Suprapubic skin (tissue), 4 donors: ENCODE measurements around the gene MYL5. TPM values are rescaled to one million over a fixed set of nuclear protein-coding genes. Genes with fewer than 3 reads are reported as not detected.

Source experiments
- DNase-seq, 2 donors: peaks; one replicate each; pipeline ENCODE4 v3.0.0-alpha.2; 2019; ENCODE audit warnings: low spot score in 2 of 2
- H3K27ac ChIP-seq: fragments of 200-600 bp; sonication (generic); one replicate; pipeline ENCODE4 v1.5.1; 2019
- H3K27me3 ChIP-seq: fragments of 200-600 bp; sonication (generic); one replicate; pipeline ENCODE4 v1.5.1; 2019
- H3K36me3 ChIP-seq: fragments of 200-600 bp; sonication (generic); one replicate; pipeline ENCODE4 v1.5.1; 2019
- H3K4me1 ChIP-seq: fragments of 200-600 bp; sonication (generic); one replicate; pipeline ENCODE4 v1.5.1; 2019
- H3K4me3 ChIP-seq: fragments of 200-600 bp; sonication (generic); one replicate; pipeline ENCODE4 v1.5.1; 2019; ENCODE audit warnings: mild to moderate bottlenecking
- H3K9me3 ChIP-seq: fragments of 200-600 bp; sonication (generic); one replicate; pipeline ENCODE4 v1.5.1; 2019
- EP300 ChIP-seq: sonication (generic); formaldehyde crosslinking; IDR thresholded peaks from one replicate; pipeline ENCODE4 v1.6.1; 2017; ENCODE audit warnings: antibody characterized with exemption
- POLR2A ChIP-seq, 2 donors: fragments of 450-650 bp; IDR thresholded peaks; one replicate each; pipeline ENCODE4 v1.6.1; 2017; ENCODE audit warnings: antibody characterized with exemption in 2 of 2, mild to moderate bottlenecking in 2 of 2, moderate library complexity in 2 of 2
- POLR2AphosphoS5 ChIP-seq, 3 donors: sonication (generic); formaldehyde crosslinking; IDR thresholded peaks; one replicate each; pipeline ENCODE4 v1.6.1; 2017; ENCODE audit warnings: antibody characterized with exemption in 3 of 3
- WGBS: methylation state at CpG from one replicate; pipeline ENCODE4 v1.1.5; 2018; 5-methylcytosine and 5-hydroxymethylcytosine counted together
- total RNA-seq, 4 donors: library from RNA; depleted of rRNA; stranded (reverse); fragments of >200 nt; gene quantifications; one replicate each; pipeline ENCODE4 v1.1.0, GENCODE V29; 2016
- TF ChIP-seq, protein P1 (sequence below), 2 donors: fragments of 200-600 bp in 1 of 2; fragments of 450-650 bp in 1 of 2; sonication (generic) in 1 of 2; IDR thresholded peaks; one replicate each; pipeline ENCODE4 v1.5.1; 2016 to 2019; ENCODE audit warnings: antibody characterized with exemption in 2 of 2, mild to moderate bottlenecking in 1 of 2, moderate library complexity in 1 of 2

Gene MYL5
- total RNA-seq, 4 donors from 2014 or later = 5.3 to 20.4 (median 10.5) TPM

DNA sequence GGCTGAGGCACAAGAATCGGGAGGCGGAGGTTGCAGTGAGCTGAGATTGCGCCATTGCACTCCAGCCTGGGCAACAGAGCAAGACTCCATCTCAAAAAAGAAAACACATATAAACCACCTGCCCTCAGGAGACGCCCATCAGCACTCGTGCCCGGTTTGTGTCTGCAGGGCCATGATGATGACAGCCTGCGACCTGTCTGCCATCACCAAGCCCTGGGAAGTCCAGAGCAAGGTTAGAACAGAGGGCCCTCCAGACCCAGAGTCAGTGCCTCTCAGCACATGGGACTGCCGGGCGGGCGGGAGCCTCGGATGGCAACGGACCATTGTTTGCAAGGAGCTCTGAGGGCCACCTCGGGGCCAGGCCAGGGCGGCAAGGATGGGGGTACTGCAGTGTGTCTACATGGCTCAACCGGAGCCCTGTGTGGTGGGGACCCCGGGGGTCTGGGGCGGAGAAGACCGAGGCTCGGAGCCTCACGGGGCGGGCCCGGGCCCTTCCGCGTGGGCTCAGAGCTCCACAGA is 9.6 kb upstream of the MYL5 start:
- no peaks in the 10 kb centered on the region for H3K36me3 ChIP-seq
- H3K4me3 ChIP-seq = no peak overlapping the region
- WGBS = 99% methylated on average over 7 of the region's 24 CpGs
- peak in 1 of 2 donors; percentile 57 for DNase-seq
- H3K27ac ChIP-seq = no peak overlapping the region
- H3K9me3 ChIP-seq = no peaks in the 10 kb centered on the region
- peaks cover 11% of the 10 kb centered on the region for H3K4me1 ChIP-seq
- TF ChIP-seq POLR2AphosphoS5 (IDR thresholded peaks at IDR 0.05) (no peak), EP300 (no peak), POLR2A (IDR thresholded peaks at IDR 0.05) (no peak)
- TF ChIP-seq, protein P1, sequence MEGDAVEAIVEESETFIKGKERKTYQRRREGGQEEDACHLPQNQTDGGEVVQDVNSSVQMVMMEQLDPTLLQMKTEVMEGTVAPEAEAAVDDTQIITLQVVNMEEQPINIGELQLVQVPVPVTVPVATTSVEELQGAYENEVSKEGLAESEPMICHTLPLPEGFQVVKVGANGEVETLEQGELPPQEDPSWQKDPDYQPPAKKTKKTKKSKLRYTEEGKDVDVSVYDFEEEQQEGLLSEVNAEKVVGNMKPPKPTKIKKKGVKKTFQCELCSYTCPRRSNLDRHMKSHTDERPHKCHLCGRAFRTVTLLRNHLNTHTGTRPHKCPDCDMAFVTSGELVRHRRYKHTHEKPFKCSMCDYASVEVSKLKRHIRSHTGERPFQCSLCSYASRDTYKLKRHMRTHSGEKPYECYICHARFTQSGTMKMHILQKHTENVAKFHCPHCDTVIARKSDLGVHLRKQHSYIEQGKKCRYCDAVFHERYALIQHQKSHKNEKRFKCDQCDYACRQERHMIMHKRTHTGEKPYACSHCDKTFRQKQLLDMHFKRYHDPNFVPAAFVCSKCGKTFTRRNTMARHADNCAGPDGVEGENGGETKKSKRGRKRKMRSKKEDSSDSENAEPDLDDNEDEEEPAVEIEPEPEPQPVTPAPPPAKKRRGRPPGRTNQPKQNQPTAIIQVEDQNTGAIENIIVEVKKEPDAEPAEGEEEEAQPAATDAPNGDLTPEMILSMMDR (IDR thresholded peaks at IDR 0.05) = no peak
- peaks cover 20% of the 10 kb centered on the region for H3K27me3 ChIP-seq

DNA sequence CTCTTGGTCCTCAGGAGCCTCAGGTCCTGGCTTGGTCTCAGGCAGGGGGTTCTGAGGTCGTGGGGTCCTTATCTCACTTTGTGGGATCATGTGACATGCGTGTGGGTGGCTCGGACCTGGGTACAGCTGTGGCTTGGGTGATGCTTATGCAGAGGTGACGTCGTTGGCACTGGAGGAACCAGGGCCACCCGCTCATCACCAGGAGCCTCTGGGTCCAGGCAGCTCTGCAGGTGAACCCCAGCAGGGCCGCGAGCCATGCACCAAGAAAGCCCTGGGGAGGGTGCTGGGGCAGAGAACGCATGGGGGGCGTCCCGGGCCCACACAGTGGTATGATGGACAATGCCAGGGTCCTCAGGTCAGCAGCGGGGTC is 9.0 kb upstream of the MYL5 start:
- H3K36me3 ChIP-seq = no peaks in the 10 kb centered on the region
- WGBS = 85% methylated on average over 8 of the region's 12 CpGs
- no peak overlapping the region for H3K4me3 ChIP-seq
- peaks cover 20% of the 10 kb centered on the region for H3K27me3 ChIP-seq
- no peaks in the 10 kb centered on the region for H3K9me3 ChIP-seq
- no peak overlapping the region for H3K27ac ChIP-seq
- H3K4me1 ChIP-seq = peaks cover 11% of the 10 kb centered on the region
- TF ChIP-seq POLR2A (IDR thresholded peaks at IDR 0.05) (no peak), EP300 (no peak), POLR2AphosphoS5 (IDR thresholded peaks at IDR 0.05) (no peak)
- TF ChIP-seq, protein P1 (IDR thresholded peaks at IDR 0.05) = no peak
- DNase-seq = no peak

- TF ChIP-seq POLR2A (IDR thresholded peaks at IDR 0.05) (no peak), EP300 (no peak), POLR2AphosphoS5 (IDR thresholded peaks at IDR 0.05) (no peak)
- TF ChIP-seq, protein P1 (IDR thresholded peaks at IDR 0.05) = no peak
- peaks cover 4% of the 10 kb centered on the region for H3K36me3 ChIP-seq
- H3K27me3 ChIP-seq = peaks cover 20% of the 10 kb centered on the region
- H3K27ac ChIP-seq = no peak overlapping the region
- no peak overlapping the region for H3K4me3 ChIP-seq
- H3K4me1 ChIP-seq = peaks cover 11% of the 10 kb centered on the region
- WGBS = 40% methylated on average over 1 of the region's 22 CpGs
- H3K9me3 ChIP-seq = no peaks in the 10 kb centered on the region
- DNase-seq = peak in 1 of 2 donors; percentile 57
Observed at GRCh38 chr4:665751-666435, 8.4 kb upstream of the MYL5 start.

GRCh38 chr4:666436-666810 is 7.9 kb upstream of the MYL5 start:
- TF ChIP-seq EP300 (no peak), POLR2AphosphoS5 (IDR thresholded peaks at IDR 0.05) (no peak), POLR2A (IDR thresholded peaks at IDR 0.05) (no peak)
- TF ChIP-seq, protein P1 (IDR thresholded peaks at IDR 0.05) = no peak
- H3K36me3 ChIP-seq = peaks cover 9% of the 10 kb centered on the region
- peaks cover 11% of the 10 kb centered on the region for H3K4me1 ChIP-seq
- H3K27ac ChIP-seq = no peak overlapping the region
- peaks cover 20% of the 10 kb centered on the region for H3K27me3 ChIP-seq
- 90% methylated on average over 6 of the region's 22 CpGs for WGBS
- no peaks in the 10 kb centered on the region for H3K9me3 ChIP-seq
- DNase-seq = no peak
- H3K4me3 ChIP-seq = no peak overlapping the region

DNA sequence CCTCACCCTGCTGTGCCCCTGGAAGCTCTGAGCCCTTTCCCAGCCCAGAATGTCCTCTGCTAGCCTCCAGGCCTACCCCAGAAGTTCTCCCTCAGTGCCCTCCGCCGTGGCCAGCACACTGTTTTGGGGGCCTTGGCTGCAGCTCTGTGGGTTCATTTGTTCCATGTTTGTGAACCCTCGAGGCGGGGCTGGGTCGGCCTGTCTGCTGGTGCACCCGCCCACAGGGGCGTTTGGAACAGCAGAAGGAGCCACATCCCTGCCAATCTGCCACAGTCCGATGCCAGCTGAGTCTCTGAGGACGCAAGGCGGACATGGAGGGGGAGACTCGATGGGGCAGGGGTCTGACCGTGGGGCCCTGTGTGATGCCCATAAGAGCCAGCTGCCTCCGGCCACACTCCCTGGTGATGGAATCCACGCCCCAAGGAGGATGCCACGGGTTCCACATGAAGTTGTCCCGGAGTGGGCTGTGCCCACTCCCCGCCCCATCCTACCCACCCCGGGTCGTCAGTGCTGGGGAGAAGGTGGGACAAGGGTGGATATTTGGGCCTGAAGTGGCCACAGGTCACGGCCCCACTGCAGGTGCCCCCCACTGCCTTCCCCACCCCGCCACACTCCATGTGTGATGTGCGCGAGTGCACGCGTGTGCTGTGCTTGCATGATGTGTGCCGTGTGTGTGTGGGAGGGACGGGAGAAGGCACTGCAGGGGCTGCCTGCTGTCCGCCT is 7.4 kb upstream of the MYL5 start:
- Histone ChIP-seq H3K9me3 (no peaks in the 10 kb centered on the region), H3K4me1 (peaks cover 11% of the 10 kb centered on the region), H3K36me3 (peaks cover 15% of the 10 kb centered on the region), H3K4me3 (no peak overlapping the region), H3K27me3 (peaks cover 20% of the 10 kb centered on the region), H3K27ac (no peak overlapping the region)
- TF ChIP-seq, protein P1 (IDR thresholded peaks at IDR 0.05) = no peak
- TF ChIP-seq POLR2AphosphoS5 (IDR thresholded peaks at IDR 0.05) = no peak
- no peak for DNase-seq
- WGBS = 61% methylated on average over 6 of the region's 28 CpGs
